Stimulated activated naive CD8-positive, alpha-beta T cell treated with anti-CD3 and anti-CD28 coated beads, Interleukin-15, amount 100 ng/mL, for 72 hours (primary cell): ENCODE data around the gene HS6ST3.

ENCODE experiments used
- ATAC-seq: fragments of 150-1000 bp; cut with Tn5 transposase; 2 replicates; pipeline ENCODE4 v1.10.0; 2021; ENCODE audit warnings: mild to moderate bottlenecking, moderate library complexity
- DNase-seq, 2 donors: peaks; one replicate each; pipeline ENCODE4 v3.0.0; 2021 to 2022
- H3K27ac Mint-ChIP-seq, 2 donors: one replicate each; pipeline ENCODE4 v1.8.0; 2022; ENCODE audit warnings: mild to moderate bottlenecking in 2 of 2, mixed read lengths in 2 of 2, moderate library complexity in 2 of 2
- H3K27me3 Mint-ChIP-seq: one replicate; pipeline ENCODE4 v1.8.0; 2022; ENCODE audit warnings: mixed read lengths
- H3K4me1 Mint-ChIP-seq: one replicate; pipeline ENCODE4 v1.8.0; 2022; ENCODE audit warnings: mild to moderate bottlenecking, mixed read lengths
- H3K4me3 Mint-ChIP-seq, 2 donors: one replicate each; pipeline ENCODE4 v1.8.0; 2022; ENCODE audit warnings: mild to moderate bottlenecking in 2 of 2, mixed read lengths in 2 of 2, moderate library complexity in 1 of 2
- H3K9me3 Mint-ChIP-seq, 2 donors: one replicate each; pipeline ENCODE4 v1.8.0; 2022; ENCODE audit warnings: mixed read lengths in 2 of 2

Gene HS6ST3

GRCh38 chr13:96533408-96533807 lies 443.5 kb downstream of the HS6ST3 start:
- Mint-ChIP-seq H3K4me1 (no peaks in the 10 kb centered on the region), H3K27me3 (no peaks in the 10 kb centered on the region), H3K4me3 (no peak overlapping the region), H3K9me3 (peaks cover 0 to 5% of the 10 kb centered on the region in 2 donors), H3K27ac (no peak overlapping the region)
- DNase-seq = no peak
- no peak for ATAC-seq

GRCh38 chr13:96539791-96540190 lies 449.9 kb downstream of the HS6ST3 start:
- Mint-ChIP-seq H3K4me1 (no peaks in the 10 kb centered on the region), H3K27me3 (no peaks in the 10 kb centered on the region), H3K9me3 (no peaks in the 10 kb centered on the region), H3K4me3 (no peak overlapping the region), H3K27ac (no peak overlapping the region)
- ATAC-seq = no peak
- DNase-seq = no peak

- Mint-ChIP-seq H3K27ac (no peak overlapping the region), H3K9me3 (no peaks in the 10 kb centered on the region), H3K27me3 (no peaks in the 10 kb centered on the region), H3K4me1 (no peaks in the 10 kb centered on the region), H3K4me3 (no peak overlapping the region)
- DNase-seq (no peak), ATAC-seq (no peak)
These were observed 450.8 kb downstream of the HS6ST3 start for GRCh38 chr13:96540670-96541069.

- no peak for DNase-seq
- Mint-ChIP-seq H3K9me3 (peaks cover 1 to 4% of the 10 kb centered on the region in 2 donors), H3K27ac (no peak overlapping the region), H3K4me1 (no peaks in the 10 kb centered on the region), H3K4me3 (no peak overlapping the region), H3K27me3 (no peaks in the 10 kb centered on the region)
- no peak for ATAC-seq
These were observed 453.1 kb downstream of the HS6ST3 start for GRCh38 chr13:96542986-96543385.

- H3K4me3 Mint-ChIP-seq = no peak overlapping the region
- no peaks in the 10 kb centered on the region for H3K27me3 Mint-ChIP-seq
- no peak for ATAC-seq
- H3K9me3 Mint-ChIP-seq = peaks cover 4 to 12% of the 10 kb centered on the region in 2 donors
- DNase-seq = no peak
- no peak overlapping the region for H3K27ac Mint-ChIP-seq
- no peaks in the 10 kb centered on the region for H3K4me1 Mint-ChIP-seq
These were observed 455.1 kb downstream of the HS6ST3 start for GRCh38 chr13:96544957-96545356.

- Mint-ChIP-seq H3K27me3 (no peaks in the 10 kb centered on the region), H3K9me3 (peaks cover 4 to 12% of the 10 kb centered on the region in 2 donors), H3K4me3 (no peak overlapping the region), H3K27ac (no peak overlapping the region), H3K4me1 (no peaks in the 10 kb centered on the region)
- DNase-seq (no peak), ATAC-seq (no peak)
These were observed 456.6 kb downstream of the HS6ST3 start for GRCh38 chr13:96546463-96546862.

GRCh38 chr13:96551546-96551945 lies 461.6 kb downstream of the HS6ST3 start:
- H3K27ac Mint-ChIP-seq = no peak overlapping the region
- ATAC-seq = no peak

GRCh38 chr13:96552559-96552958 lies 462.7 kb downstream of the HS6ST3 start:
- DNase-seq = no peak
- no peak overlapping the region for H3K27ac Mint-ChIP-seq
- H3K9me3 Mint-ChIP-seq = peaks cover 6 to 23% of the 10 kb centered on the region in 2 donors

More at GRCh38 chr13:96551546-96551945, 461.6 kb downstream of the HS6ST3 start:
- peaks cover 9 to 23% of the 10 kb centered on the region in 2 donors for H3K9me3 Mint-ChIP-seq
- no peak for DNase-seq
- no peaks in the 10 kb centered on the region for H3K27me3 Mint-ChIP-seq
- no peaks in the 10 kb centered on the region for H3K4me1 Mint-ChIP-seq
- H3K4me3 Mint-ChIP-seq = no peak overlapping the region

GRCh38 chr13:96553796-96554195 lies 463.9 kb downstream of the HS6ST3 start:
- ATAC-seq (no peak), DNase-seq (no peak)
- H3K4me3 Mint-ChIP-seq = no peak overlapping the region
- no peak overlapping the region for H3K27ac Mint-ChIP-seq
- peaks cover 4 to 14% of the 10 kb centered on the region in 2 donors for H3K9me3 Mint-ChIP-seq
- no peaks in the 10 kb centered on the region for H3K27me3 Mint-ChIP-seq
- H3K4me1 Mint-ChIP-seq = no peaks in the 10 kb centered on the region

More at GRCh38 chr13:96552559-96552958, 462.7 kb downstream of the HS6ST3 start:
- H3K4me1 Mint-ChIP-seq = no peaks in the 10 kb centered on the region
- no peak overlapping the region for H3K4me3 Mint-ChIP-seq
- ATAC-seq = no peak
- no peaks in the 10 kb centered on the region for H3K27me3 Mint-ChIP-seq

GRCh38 chr13:96573563-96573962 lies 483.7 kb downstream of the HS6ST3 start:
- ATAC-seq (no peak), DNase-seq (no peak)
- Mint-ChIP-seq H3K4me1 (no peaks in the 10 kb centered on the region), H3K9me3 (peaks cover 7% of the 10 kb centered on the region in 2 donors), H3K27me3 (no peaks in the 10 kb centered on the region), H3K27ac (no peak overlapping the region), H3K4me3 (no peak overlapping the region)

GRCh38 chr13:96575423-96576320 lies 485.8 kb downstream of the HS6ST3 start:
- H3K27ac Mint-ChIP-seq = no peak overlapping the region
- no peaks in the 10 kb centered on the region for H3K4me1 Mint-ChIP-seq
- H3K27me3 Mint-ChIP-seq = no peaks in the 10 kb centered on the region
- DNase-seq (no peak), ATAC-seq (no peak)
- peaks cover 4 to 7% of the 10 kb centered on the region in 2 donors for H3K9me3 Mint-ChIP-seq
- H3K4me3 Mint-ChIP-seq = no peak overlapping the region

- no peak for DNase-seq
- Mint-ChIP-seq H3K4me1 (no peaks in the 10 kb centered on the region), H3K27ac (no peak overlapping the region), H3K9me3 (peaks cover 11 to 17% of the 10 kb centered on the region in 2 donors), H3K27me3 (no peaks in the 10 kb centered on the region), H3K4me3 (no peak overlapping the region)
- no peak for ATAC-seq
These were observed 491.8 kb downstream of the HS6ST3 start for GRCh38 chr13:96581741-96582140.

- H3K4me3 Mint-ChIP-seq = no peak overlapping the region
- no peaks in the 10 kb centered on the region for H3K27me3 Mint-ChIP-seq
- no peaks in the 10 kb centered on the region for H3K4me1 Mint-ChIP-seq
- ATAC-seq (no peak), DNase-seq (no peak)
- no peak overlapping the region for H3K27ac Mint-ChIP-seq
- H3K9me3 Mint-ChIP-seq = peaks cover 7 to 18% of the 10 kb centered on the region in 2 donors
These were observed 525.3 kb downstream of the HS6ST3 start for GRCh38 chr13:96615252-96615651.

GRCh38 chr13:96617528-96617927 lies 527.6 kb downstream of the HS6ST3 start:
- Mint-ChIP-seq H3K9me3 (peaks cover 6 to 7% of the 10 kb centered on the region in 2 donors), H3K4me1 (no peaks in the 10 kb centered on the region), H3K27me3 (no peaks in the 10 kb centered on the region), H3K27ac (no peak overlapping the region), H3K4me3 (no peak overlapping the region)
- ATAC-seq (no peak), DNase-seq (no peak)

- Mint-ChIP-seq H3K4me3 (no peak overlapping the region), H3K27ac (no peak overlapping the region), H3K4me1 (no peaks in the 10 kb centered on the region), H3K9me3 (peaks cover 0 to 11% of the 10 kb centered on the region in 2 donors), H3K27me3 (no peaks in the 10 kb centered on the region)
- no peak for DNase-seq
- ATAC-seq = no peak
These were observed 531.8 kb downstream of the HS6ST3 start for GRCh38 chr13:96621634-96622183.

GRCh38 chr13:96629331-96629730 lies 539.4 kb downstream of the HS6ST3 start:
- Mint-ChIP-seq H3K4me1 (no peaks in the 10 kb centered on the region), H3K4me3 (no peak overlapping the region), H3K27me3 (no peaks in the 10 kb centered on the region), H3K27ac (no peak overlapping the region), H3K9me3 (peaks cover 6 to 11% of the 10 kb centered on the region in 2 donors)
- ATAC-seq = no peak
- no peak for DNase-seq
